ENCODE data around the gene NAPB. TPM values are rescaled to one million over a fixed set of nuclear protein-coding genes. Genes with fewer than 3 reads are reported as not detected.

The NAPB gene
- total RNA-seq, 4 donors from 2014 or later, result 9.0 to 23.6 (median 16.9) TPM

DNA sequence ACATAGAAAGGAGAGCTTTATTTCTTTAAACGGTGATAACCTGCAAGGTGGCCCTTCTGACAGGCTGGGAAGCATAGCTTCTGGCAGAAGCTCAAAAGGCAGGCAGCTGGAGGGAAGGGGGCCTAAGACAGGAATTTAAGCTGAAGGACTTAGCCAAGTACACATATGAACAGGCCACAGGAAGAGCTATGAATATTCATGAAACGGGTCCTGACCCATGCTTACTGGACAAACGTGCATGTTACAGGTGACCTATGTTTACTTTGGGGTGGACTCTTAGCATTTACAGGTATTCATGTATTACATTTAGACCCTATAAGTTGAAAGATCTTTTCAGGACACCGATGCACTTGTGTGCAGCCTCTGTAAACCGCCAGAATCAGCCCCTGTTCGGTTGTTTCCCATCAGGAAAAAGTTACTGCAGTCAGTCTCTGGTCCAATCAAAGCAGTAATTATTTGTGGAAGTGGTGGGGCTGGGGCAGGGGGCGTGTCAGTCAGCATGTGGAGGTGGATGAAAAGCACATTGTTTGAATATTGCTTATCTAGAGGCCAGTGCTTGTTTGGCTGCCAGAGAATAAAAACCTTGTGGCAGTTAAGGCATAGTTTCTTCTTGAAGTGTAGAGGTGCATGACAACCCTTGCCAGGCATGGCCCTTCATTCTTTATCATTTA, 62.2 kb downstream of the NAPB start:
- no peak for TF ChIP-seq POLR2A (IDR thresholded peaks at IDR 0.05)
- TF ChIP-seq, protein P1, sequence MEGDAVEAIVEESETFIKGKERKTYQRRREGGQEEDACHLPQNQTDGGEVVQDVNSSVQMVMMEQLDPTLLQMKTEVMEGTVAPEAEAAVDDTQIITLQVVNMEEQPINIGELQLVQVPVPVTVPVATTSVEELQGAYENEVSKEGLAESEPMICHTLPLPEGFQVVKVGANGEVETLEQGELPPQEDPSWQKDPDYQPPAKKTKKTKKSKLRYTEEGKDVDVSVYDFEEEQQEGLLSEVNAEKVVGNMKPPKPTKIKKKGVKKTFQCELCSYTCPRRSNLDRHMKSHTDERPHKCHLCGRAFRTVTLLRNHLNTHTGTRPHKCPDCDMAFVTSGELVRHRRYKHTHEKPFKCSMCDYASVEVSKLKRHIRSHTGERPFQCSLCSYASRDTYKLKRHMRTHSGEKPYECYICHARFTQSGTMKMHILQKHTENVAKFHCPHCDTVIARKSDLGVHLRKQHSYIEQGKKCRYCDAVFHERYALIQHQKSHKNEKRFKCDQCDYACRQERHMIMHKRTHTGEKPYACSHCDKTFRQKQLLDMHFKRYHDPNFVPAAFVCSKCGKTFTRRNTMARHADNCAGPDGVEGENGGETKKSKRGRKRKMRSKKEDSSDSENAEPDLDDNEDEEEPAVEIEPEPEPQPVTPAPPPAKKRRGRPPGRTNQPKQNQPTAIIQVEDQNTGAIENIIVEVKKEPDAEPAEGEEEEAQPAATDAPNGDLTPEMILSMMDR (IDR thresholded peaks at IDR 0.05), result no peak
- H3K27ac ChIP-seq, result peak overlapping the region; percentile 95
- no peak overlapping the region for H3K4me3 ChIP-seq
- no peaks in the 10 kb centered on the region for H3K27me3 ChIP-seq
- peaks cover 0 to 4% of the 10 kb centered on the region in 2 donors for H3K4me1 ChIP-seq
- intact Hi-C loops (cut with DNase I; ENCODE audit: low total_unique reads), result no loop called here
- no peaks in the 10 kb centered on the region for H3K36me3 ChIP-seq
- no peaks in the 10 kb centered on the region for H3K9me3 ChIP-seq
- DNase-seq, result no peak

- Histone ChIP-seq H3K4me1 (peaks cover 0 to 4% of the 10 kb centered on the region in 2 donors), H3K4me3 (peak overlapping the region; percentile 56 to 67), H3K36me3 (no peaks in the 10 kb centered on the region), H3K27ac (peak overlapping the region; percentile 95), H3K9me3 (no peaks in the 10 kb centered on the region), H3K27me3 (no peaks in the 10 kb centered on the region)
- intact Hi-C loops (cut with DNase I; ENCODE audit: low total_unique reads), result no loop called here
- no peak for DNase-seq
- TF ChIP-seq, protein P1 (IDR thresholded peaks at IDR 0.05), result no peak
- TF ChIP-seq POLR2A (IDR thresholded peaks at IDR 0.05), result no peak
These were observed 62.8 kb downstream of the NAPB start for GRCh38 chr20:23358563-23358906.

- TF ChIP-seq, protein P1 (IDR thresholded peaks at IDR 0.05), result peak in 2 of 4 experiments; percentile 25
- peak; percentile 58 to 75 for TF ChIP-seq POLR2A (IDR thresholded peaks at IDR 0.05)
- Histone ChIP-seq H3K27ac (peak overlapping the region; percentile 95), H3K9me3 (no peaks in the 10 kb centered on the region), H3K4me3 (peak overlapping the region; percentile 56 to 67), H3K27me3 (no peaks in the 10 kb centered on the region), H3K4me1 (peaks cover 0 to 4% of the 10 kb centered on the region in 2 donors), H3K36me3 (no peaks in the 10 kb centered on the region)
- intact Hi-C loops (cut with DNase I; ENCODE audit: low total_unique reads), result no loop called here
- DNase-seq, result peak; percentile 100
These were observed 63.3 kb downstream of the NAPB start for GRCh38 chr20:23357767-23358562.

- no peak overlapping the region for H3K27ac ChIP-seq
- intact Hi-C loops (cut with DNase I; ENCODE audit: low total_unique reads), result no loop called here
These were observed 65.1 kb downstream of the NAPB start for GRCh38 chr20:23356203-23356602.

More at GRCh38 chr20:23356203-23356602, 65.1 kb downstream of the NAPB start:
- no peak overlapping the region for H3K4me3 ChIP-seq
- no peaks in the 10 kb centered on the region for H3K9me3 ChIP-seq
- H3K4me1 ChIP-seq, result no peaks in the 10 kb centered on the region
- DNase-seq, result no peak
- H3K27me3 ChIP-seq, result no peaks in the 10 kb centered on the region
- TF ChIP-seq POLR2A (IDR thresholded peaks at IDR 0.05), result no peak
- TF ChIP-seq, protein P1 (IDR thresholded peaks at IDR 0.05), result no peak
- no peaks in the 10 kb centered on the region for H3K36me3 ChIP-seq

Measured in uterus (tissue), 4 donors.